SK-N-SH treated with all-trans-retinoic acid at 6 μM for 48 hours (cell line): ENCODE measurements around the gene UBE4B.

Experiments
- ARNTL ChIP-seq: fragments of 450-650 bp; formaldehyde crosslinking; IDR thresholded peaks from 2 replicates; pipeline ENCODE4 v1.5.0; 2020; ENCODE audit warnings: low read depth, mild to moderate bottlenecking, moderate library complexity, borderline replicate concordance
- BACH2 ChIP-seq: fragments of 250-450 bp; sonication (Bioruptor Pico); IDR thresholded peaks from 2 replicates; pipeline ENCODE4 v1.9.0; 2021; ENCODE audit warnings: mild to moderate bottlenecking, borderline replicate concordance
- ISL1 ChIP-seq: fragments of 250-450 bp; sonication (Bioruptor Pico); IDR thresholded peaks from 2 replicates; pipeline ENCODE4 v2.1.2; 2022; ENCODE audit warnings: mild to moderate bottlenecking, moderate library complexity
- POU6F1 ChIP-seq: fragments of 250-450 bp; sonication (Bioruptor Pico); IDR thresholded peaks from 2 replicates; pipeline ENCODE4 v1.8.0; 2021; ENCODE audit warnings: low read depth, mild to moderate bottlenecking, moderate library complexity, borderline replicate concordance
- RARB ChIP-seq: fragments of 250-450 bp; sonication (Bioruptor Pico); IDR thresholded peaks from 2 replicates; pipeline ENCODE4 v1.8.0; 2021; ENCODE audit warnings: mild to moderate bottlenecking, moderate library complexity
- SNAI2 ChIP-seq: fragments of 250-450 bp; sonication (Bioruptor Pico); IDR thresholded peaks from 2 replicates; pipeline ENCODE4 v1.5.0; 2020; ENCODE audit warnings: mild to moderate bottlenecking, moderate library complexity
- ZC3H10 ChIP-seq: fragments of 250-450 bp; sonication (Bioruptor Pico); IDR thresholded peaks from 2 replicates; pipeline ENCODE4 v1.5.1; 2021; ENCODE audit warnings: mild to moderate bottlenecking, moderate library complexity
- ZFP3 ChIP-seq: fragments of 250-450 bp; sonication (Bioruptor Pico); IDR thresholded peaks from 2 replicates; pipeline ENCODE4 v1.5.0; 2020; ENCODE audit warnings: mild to moderate bottlenecking, moderate library complexity
- ZFP30 ChIP-seq: fragments of 450-650 bp; formaldehyde crosslinking; IDR thresholded peaks from 2 replicates; pipeline ENCODE4 v1.5.0; 2022; ENCODE audit warnings: mild to moderate bottlenecking, moderate library complexity
- ZNF565 ChIP-seq: fragments of 450-650 bp; formaldehyde crosslinking; conservative IDR thresholded peaks from 2 replicates; pipeline ENCODE4 v1.5.0; 2020; ENCODE audit warnings: low read depth, mild to moderate bottlenecking, moderate library complexity
- ZNF70 ChIP-seq: fragments of 450-650 bp; formaldehyde crosslinking; IDR thresholded peaks from 2 replicates; pipeline ENCODE4 v1.5.0; 2020; ENCODE audit warnings: mild to moderate bottlenecking, moderate library complexity

- TF ChIP-seq ZNF565 (CRISPR knock-in tag): no peak
- TF ChIP-seq ISL1: no peak
- no peak for TF ChIP-seq POU6F1 (CRISPR knock-in tag)
- no peak for TF ChIP-seq ZFP3 (CRISPR knock-in tag)
- no peak for TF ChIP-seq RARB (CRISPR knock-in tag)
- TF ChIP-seq ZNF70 (CRISPR knock-in tag): no peak
- TF ChIP-seq ARNTL (CRISPR knock-in tag): no peak
- TF ChIP-seq BACH2: no peak
- no peak for TF ChIP-seq ZFP30 (CRISPR knock-in tag)
- no peak for TF ChIP-seq ZC3H10
- no peak for TF ChIP-seq SNAI2
Measured at GRCh38 chr1:10025354-10025753, 7.4 kb upstream of the UBE4B start.
